Spleen (tissue), 11 donors: ENCODE data around the gene C1QTNF8. TPM values are rescaled to one million over a fixed set of nuclear protein-coding genes. Genes with fewer than 3 reads are reported as not detected.

ENCODE experiments used
- DNase-seq: peaks from one replicate; pipeline ENCODE4 v3.0.0-alpha.2; 2020
- H3K27ac ChIP-seq, 8 donors: fragments of 200-600 bp; sonication (generic) in 7 of 8; 1 replicate in 4 of 8; 2 replicates in 4 of 8; pipeline versions ENCODE4 v1.5.0 to v1.8.0; 2016 to 2021; ENCODE audit warnings: inconsistent platforms in 4 of 8, mild to moderate bottlenecking in 4 of 8, moderate library complexity in 1 of 8
- H3K27me3 ChIP-seq, 7 donors: fragments of 200-600 bp; sonication (generic) in 6 of 7; replicated peaks in 1 of 7; 1 replicate in 4 of 7; 2 replicates in 3 of 7; pipeline versions ENCODE4 v1.5.0 to v1.8.0; 2016 to 2021; ENCODE audit warnings: inconsistent platforms in 3 of 7, mild to moderate bottlenecking in 1 of 7
- H3K36me3 ChIP-seq, 6 donors: fragments of 200-600 bp; sonication (generic) in 5 of 6; 1 replicate in 4 of 6; 2 replicates in 2 of 6; pipeline versions ENCODE4 v1.5.0 to v1.8.0; 2016 to 2021; ENCODE audit warnings: inconsistent platforms in 2 of 6
- H3K4me1 ChIP-seq, 6 donors: fragments of 200-600 bp; sonication (generic) in 5 of 6; 1 replicate in 3 of 6; 2 replicates in 3 of 6; pipeline versions ENCODE4 v1.5.0 to v1.8.0; 2016 to 2021; ENCODE audit warnings: inconsistent platforms in 3 of 6
- H3K4me3 ChIP-seq, 8 donors: fragments of 200-600 bp; sonication (generic) in 7 of 8; 1 replicate in 4 of 8; 2 replicates in 4 of 8; pipeline versions ENCODE4 v1.5.0 to v1.8.0; 2016 to 2021; ENCODE audit warnings: inconsistent platforms in 4 of 8, mild to moderate bottlenecking in 4 of 8, moderate library complexity in 2 of 8
- H3K9me3 ChIP-seq, 8 donors: fragments of 200-600 bp; sonication (generic) in 7 of 8; 1 replicate in 4 of 8; 2 replicates in 4 of 8; pipeline versions ENCODE4 v1.5.0 to v1.8.0; 2016 to 2021; ENCODE audit warnings: inconsistent platforms in 4 of 8
- POLR2A ChIP-seq, 3 donors: fragments of 450-650 bp; IDR thresholded peaks; one replicate each; pipeline ENCODE4 v1.5.1; 2017; ENCODE audit warnings: antibody characterized with exemption in 3 of 3, mild to moderate bottlenecking in 1 of 3
- POLR2AphosphoS5 ChIP-seq, 3 donors: sonication (generic); formaldehyde crosslinking; IDR thresholded peaks; one replicate each; pipeline ENCODE4 v1.5.1; 2017; ENCODE audit warnings: antibody characterized with exemption in 3 of 3
- WGBS, 5 donors: extraction: QIAGEN DNeasy Blood & Tissue Kit in 3 of 5; methylation state at CpG; one replicate each; pipeline versions ENCODE4 v1.1.5 to v1.1.7; 2013 to 2018; 5-methylcytosine and 5-hydroxymethylcytosine counted together
- intact Hi-C: fragments of 100-400 bp; cut with DNase I; formaldehyde crosslinking; loops from one replicate; pipeline ENCODE4 v1.15.0; 2023; ENCODE audit warnings: low total_unique reads
- polyA plus RNA-seq, 3 donors: library from polyadenylated mRNA; stranded (reverse); fragments of 200-250 nt; gene quantifications; one replicate each; pipeline ENCODE4 v1.2.1, GENCODE V29; 2013
- total RNA-seq, 7 donors: library from RNA; depleted of rRNA in 3 of 7; stranded (reverse); fragments of >200 nt in 3 of 7; fragmentation: NEBNext Ultra II Directional in 4 of 7; extraction: Animal tissue kit (Norgen Biotek cat#: 25700) in 4 of 7; gene quantifications; one replicate each; pipeline versions ENCODE4 v1.1.0 to v1.2.1, GENCODE V29; 2016 to 2021
- TF ChIP-seq, protein P1 (sequence below), 11 experiments: fragments of 200-600 bp in 7 of 11; fragments of 450-650 bp in 4 of 11; sonication (generic) in 4 of 11; IDR thresholded peaks in 8 of 11; conservative IDR thresholded peaks in 3 of 11; 1 replicate in 7 of 11; 2 replicates in 4 of 11; pipeline versions ENCODE4 v1.4.0 to v1.8.0; 2016 to 2021; ENCODE audit warnings: antibody characterized with exemption in 11 of 11, inconsistent platforms in 4 of 11, mild to moderate bottlenecking in 1 of 11
- donor health status: healthy with polysubstance abuse.
- donor health status: DM: no; HTN: no; CAD: no; lungs with moderate emphysema.
- donor health status: DM: no; HTN: no; CAD: no.
- donor health status: Bipolar disorder and iron deficiency.
- donor health status: healthy.
- donor health status: DM: no; HTN: no; CAD: no.
- donor health status: DM: yes; HTN: yes; CAD: no.

Gene C1QTNF8
- total and polyA plus RNA-seq, 10 donors = not detected

DNA sequence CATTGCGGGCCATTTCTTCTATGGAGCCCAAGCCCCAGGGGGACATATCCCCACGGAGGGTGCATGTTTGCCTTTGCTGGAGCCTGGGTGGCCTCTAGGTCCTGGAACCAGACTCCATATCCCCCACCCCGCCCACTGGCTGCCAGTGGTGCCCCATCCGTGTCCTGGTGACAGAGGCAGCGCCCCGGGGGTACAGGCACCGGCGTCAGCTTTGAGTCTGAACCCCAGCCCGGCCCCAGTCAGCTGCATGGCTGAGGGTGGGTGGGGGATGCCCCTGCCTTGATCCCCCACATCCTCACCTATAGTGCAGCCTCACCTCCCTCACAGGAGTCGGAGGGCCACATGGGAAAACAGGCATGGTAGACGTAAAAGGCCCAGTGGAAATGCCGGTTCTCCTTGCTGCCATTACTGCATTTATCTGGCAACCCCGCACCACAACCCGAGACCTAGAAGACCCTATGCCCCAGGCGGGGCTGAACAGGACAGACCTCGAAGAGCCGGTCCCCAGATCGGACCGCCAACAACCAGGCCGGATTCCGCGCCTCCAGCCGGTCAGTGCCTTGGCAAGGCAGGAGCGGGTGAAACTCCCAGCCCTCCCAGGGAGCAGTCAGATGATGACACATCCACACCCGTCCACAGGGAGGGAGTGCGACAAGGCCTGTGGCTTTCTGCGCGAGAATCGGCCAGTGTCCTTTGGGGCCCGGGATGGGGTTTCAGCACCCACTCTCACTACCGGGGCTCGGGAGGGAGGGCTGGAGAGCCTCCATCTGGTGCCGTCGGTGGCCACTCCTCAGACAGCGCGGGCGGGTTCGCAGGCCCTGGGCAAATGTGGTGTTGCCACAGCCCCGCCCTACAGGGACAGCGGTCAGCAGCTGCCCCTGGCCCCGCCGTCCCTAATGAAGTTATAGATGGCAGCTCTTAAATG lies 35.4 kb downstream of the C1QTNF8 start:
- intact Hi-C loops = no loop called here
- DNase-seq = no peak
- 80 to 86% (median 85%) methylated on average over 34 to 42 of the region's 42 CpGs for WGBS, 5 donors
- Histone ChIP-seq H3K27ac (no peak overlapping the region), H3K4me3 (no peak overlapping the region), H3K27me3 (peaks cover 0 to 78% (median 36%) of the 10 kb centered on the region in 7 donors), H3K9me3 (peaks cover 0 to 36% (median 27%) of the 10 kb centered on the region in 8 donors), H3K36me3 (no peaks in the 10 kb centered on the region), H3K4me1 (no peaks in the 10 kb centered on the region)
- TF ChIP-seq POLR2A (IDR thresholded peaks at IDR 0.05) = no peak
- TF ChIP-seq, protein P1, sequence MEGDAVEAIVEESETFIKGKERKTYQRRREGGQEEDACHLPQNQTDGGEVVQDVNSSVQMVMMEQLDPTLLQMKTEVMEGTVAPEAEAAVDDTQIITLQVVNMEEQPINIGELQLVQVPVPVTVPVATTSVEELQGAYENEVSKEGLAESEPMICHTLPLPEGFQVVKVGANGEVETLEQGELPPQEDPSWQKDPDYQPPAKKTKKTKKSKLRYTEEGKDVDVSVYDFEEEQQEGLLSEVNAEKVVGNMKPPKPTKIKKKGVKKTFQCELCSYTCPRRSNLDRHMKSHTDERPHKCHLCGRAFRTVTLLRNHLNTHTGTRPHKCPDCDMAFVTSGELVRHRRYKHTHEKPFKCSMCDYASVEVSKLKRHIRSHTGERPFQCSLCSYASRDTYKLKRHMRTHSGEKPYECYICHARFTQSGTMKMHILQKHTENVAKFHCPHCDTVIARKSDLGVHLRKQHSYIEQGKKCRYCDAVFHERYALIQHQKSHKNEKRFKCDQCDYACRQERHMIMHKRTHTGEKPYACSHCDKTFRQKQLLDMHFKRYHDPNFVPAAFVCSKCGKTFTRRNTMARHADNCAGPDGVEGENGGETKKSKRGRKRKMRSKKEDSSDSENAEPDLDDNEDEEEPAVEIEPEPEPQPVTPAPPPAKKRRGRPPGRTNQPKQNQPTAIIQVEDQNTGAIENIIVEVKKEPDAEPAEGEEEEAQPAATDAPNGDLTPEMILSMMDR (IDR thresholded peaks at IDR 0.05 in 8 of 11, conservative IDR thresholded peaks at IDR 0.05 in 3 of 11) = no peak
- no peak for TF ChIP-seq POLR2AphosphoS5 (IDR thresholded peaks at IDR 0.05)

DNA sequence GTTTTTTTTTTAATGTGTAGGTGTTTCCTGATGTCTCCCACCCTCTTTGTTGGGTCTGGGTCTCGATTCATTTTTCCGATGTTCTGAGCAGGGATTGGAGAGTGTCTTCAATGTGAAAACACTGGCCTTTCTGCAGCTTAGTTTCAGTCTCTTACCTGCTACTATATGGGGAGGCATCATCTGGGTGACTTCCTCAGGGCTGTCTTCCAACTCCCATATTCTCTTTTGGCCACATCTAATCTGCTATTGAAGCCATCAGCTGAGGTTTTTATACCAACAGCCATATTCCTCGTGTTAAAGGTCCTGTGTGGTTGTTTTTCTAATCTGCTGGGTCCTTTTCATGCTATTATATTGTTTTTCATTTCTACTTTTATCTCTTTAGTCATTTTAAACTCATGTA lies 36.7 kb downstream of the C1QTNF8 start:
- no peak overlapping the region for H3K27ac ChIP-seq
- no peaks in the 10 kb centered on the region for H3K36me3 ChIP-seq
- H3K9me3 ChIP-seq = peaks cover 0 to 36% (median 27%) of the 10 kb centered on the region in 8 donors
- no peak overlapping the region for H3K4me3 ChIP-seq
- intact Hi-C loops = loop anchor here (5.0 kb wide), 1 partner anchor 247 kb away; no protein-coding TSS in a partner anchor
- TF ChIP-seq POLR2A (IDR thresholded peaks at IDR 0.05) (no peak), POLR2AphosphoS5 (IDR thresholded peaks at IDR 0.05) (no peak)
- TF ChIP-seq, protein P1 (IDR thresholded peaks at IDR 0.05 in 8 of 11, conservative IDR thresholded peaks at IDR 0.05 in 3 of 11) = no peak
- peaks cover 0 to 9% (median 0%) of the 10 kb centered on the region in 6 donors for H3K4me1 ChIP-seq
- WGBS, 5 donors = 86 to 93% (median 90%) methylated on average over 3 of the region's 3 CpGs
- peaks cover 0 to 78% (median 33%) of the 10 kb centered on the region in 7 donors for H3K27me3 ChIP-seq
- no peak for DNase-seq

DNA sequence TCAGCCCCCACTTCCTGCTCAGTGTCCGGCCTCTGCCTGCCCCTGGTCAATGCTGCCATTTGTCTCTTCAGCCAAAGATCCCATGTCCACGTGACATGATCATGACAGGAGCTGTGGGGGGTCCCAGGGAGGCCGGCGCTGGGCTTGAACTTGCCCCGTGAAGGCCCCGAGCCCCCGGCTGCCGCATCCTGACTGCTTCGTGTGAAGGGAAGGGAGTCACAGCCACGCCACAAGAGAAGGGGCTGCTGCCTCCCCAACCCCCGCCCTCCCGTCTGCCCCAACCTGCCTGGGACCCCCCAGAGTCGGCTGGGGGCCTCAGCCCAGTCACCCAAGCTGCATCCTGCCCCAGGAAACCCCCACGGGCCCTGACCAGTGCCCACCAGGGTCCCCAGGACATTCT lies 37.8 kb downstream of the C1QTNF8 start:
- TF ChIP-seq, protein P1 (IDR thresholded peaks at IDR 0.05 in 8 of 11, conservative IDR thresholded peaks at IDR 0.05 in 3 of 11) = no peak
- TF ChIP-seq POLR2A (IDR thresholded peaks at IDR 0.05) (no peak), POLR2AphosphoS5 (IDR thresholded peaks at IDR 0.05) (no peak)
- Histone ChIP-seq H3K9me3 (peaks cover 0 to 36% (median 27%) of the 10 kb centered on the region in 8 donors), H3K4me1 (peaks cover 0 to 9% (median 0%) of the 10 kb centered on the region in 6 donors), H3K4me3 (no peak overlapping the region), H3K27ac (no peak overlapping the region), H3K36me3 (no peaks in the 10 kb centered on the region), H3K27me3 (peaks cover 0 to 78% (median 28%) of the 10 kb centered on the region in 7 donors)
- intact Hi-C loops = loop anchor here (5.0 kb wide), 1 partner anchor 246 kb away; no protein-coding TSS in a partner anchor
- DNase-seq = no peak
- 23 to 61% (median 39%) methylated on average over 3 to 14 of the region's 14 CpGs for WGBS, 5 donors
